MM.1S (cell line): ENCODE measurements around the gene SLC25A20.
"Not testable (repeated sequence)": the region's sequence is repeated elsewhere in the genome, so short reads cannot be mapped to it uniquely, and the experiment has no call there.

Experiments used
- DNase-seq: peaks from one replicate; pipeline ENCODE4 v3.0.0-alpha.2; 2015
- H2AFZ ChIP-seq: fragments of 300-600 bp; sonication (generic); 2 replicates; pipeline ENCODE4 v1.6.0; 2016; ENCODE audit warnings: antibody characterized with exemption, low read length
- H3F3A ChIP-seq: fragments of 300-600 bp; sonication (generic); 2 replicates; pipeline ENCODE4 v1.6.1; 2016; ENCODE audit warnings: mild to moderate bottlenecking, antibody characterized with exemption, low read length, moderate library complexity, mixed read lengths; ENCODE audit not compliant: insufficient read depth
- H3K27ac ChIP-seq: fragments of 300-600 bp; sonication (generic); 2 replicates; pipeline ENCODE4 v1.5.1; 2016; ENCODE audit warnings: mild to moderate bottlenecking, low read length
- H3K27me3 ChIP-seq: fragments of 300-600 bp; sonication (generic); replicated peaks from 2 replicates; pipeline ENCODE4 v1.6.0; 2016; ENCODE audit warnings: low read length; ENCODE audit not compliant: insufficient read depth
- H3K36me3 ChIP-seq: fragments of 300-600 bp; sonication (generic); replicated peaks from 2 replicates; pipeline ENCODE4 v1.6.1; 2016; ENCODE audit warnings: mild to moderate bottlenecking, low read length, mixed read lengths; ENCODE audit not compliant: insufficient read depth
- H3K4me1 ChIP-seq: fragments of 300-600 bp; sonication (generic); 2 replicates; pipeline ENCODE4 v1.6.1; 2016; ENCODE audit warnings: low read length, mixed read lengths
- H3K4me2 ChIP-seq: fragments of 300-600 bp; sonication (generic); 2 replicates; pipeline ENCODE4 v1.6.0; 2016; ENCODE audit warnings: low read depth, low read length
- H3K4me3 ChIP-seq: fragments of 300-600 bp; sonication (generic); 2 replicates; pipeline ENCODE4 v1.5.1; 2016; ENCODE audit warnings: low read length, mixed read lengths
- H3K79me2 ChIP-seq: fragments of 300-600 bp; sonication (generic); 2 replicates; pipeline ENCODE4 v1.6.1; 2016; ENCODE audit warnings: mixed run types, low read length, mixed read lengths
- H3K9ac ChIP-seq: fragments of 300-600 bp; sonication (generic); 2 replicates; pipeline ENCODE4 v1.6.1; 2016; ENCODE audit warnings: low read length, mixed read lengths
- H3K9me2 ChIP-seq: fragments of 300-600 bp; sonication (generic); replicated peaks from 2 replicates; pipeline ENCODE4 v1.6.1; 2016; ENCODE audit warnings: mild to moderate bottlenecking, low read length, mixed read lengths; ENCODE audit not compliant: insufficient read depth
- H3K9me3 ChIP-seq: fragments of 300-600 bp; sonication (generic); replicated peaks from 2 replicates; pipeline ENCODE4 v1.6.1; 2016; ENCODE audit warnings: mild to moderate bottlenecking, low read length, mixed read lengths; ENCODE audit not compliant: insufficient read depth
- H4K20me1 ChIP-seq: fragments of 300-600 bp; sonication (generic); 2 replicates; pipeline ENCODE4 v1.6.1; 2016; ENCODE audit warnings: mild to moderate bottlenecking, low read length, moderate library complexity, mixed read lengths; ENCODE audit not compliant: insufficient read depth
- CTCF ChIP-seq: fragments of 300-600 bp; sonication (generic); IDR thresholded peaks from 2 replicates; pipeline ENCODE4 v1.5.1; 2016; ENCODE audit warnings: antibody characterized with exemption, low read length, mixed read lengths
- EZH2 ChIP-seq: fragments of 300-600 bp; sonication (generic); optimal IDR thresholded peaks from 2 replicates; pipeline ENCODE3; 2017; ENCODE audit warnings: low read depth, mild to moderate bottlenecking, antibody characterized with exemption, low read length, mixed read lengths
- EZH2phosphoT487 ChIP-seq: fragments of 300-600 bp; sonication (generic); IDR thresholded peaks from 2 replicates; pipeline ENCODE4 v1.6.1; 2018; ENCODE audit warnings: antibody characterized with exemption, low read length

Gene SLC25A20

GRCh38 chr3:48915296-48915695, 16.6 kb upstream of the SLC25A20 start:
- no peak overlapping the region for H2AFZ ChIP-seq
- H3K79me2 ChIP-seq: peaks cover 18% of the 10 kb centered on the region
- no peaks in the 10 kb centered on the region for H3K9me2 ChIP-seq
- no peaks in the 10 kb centered on the region for H3K27me3 ChIP-seq
- H3K4me3 ChIP-seq: no peak overlapping the region
- no peak overlapping the region for H3K4me2 ChIP-seq
- no peak overlapping the region for H3K9ac ChIP-seq
- no peak for DNase-seq
- no peaks in the 10 kb centered on the region for H3K4me1 ChIP-seq
- H4K20me1 ChIP-seq: no peaks in the 10 kb centered on the region
- H3F3A ChIP-seq: peaks cover 29% of the 10 kb centered on the region
- H3K36me3 ChIP-seq: no peaks in the 10 kb centered on the region
- no peaks in the 10 kb centered on the region for H3K9me3 ChIP-seq
- no peak overlapping the region for H3K27ac ChIP-seq
- TF ChIP-seq EZH2: no peak
- no peak for TF ChIP-seq EZH2phosphoT487
- no peak for TF ChIP-seq CTCF

GRCh38 chr3:48907026-48907425, 8.3 kb upstream of the SLC25A20 start:
- H3K36me3 ChIP-seq, H3F3A ChIP-seq, H3K9ac ChIP-seq, H3K27me3 ChIP-seq, H3K4me3 ChIP-seq, H3K4me2 ChIP-seq, H3K27ac ChIP-seq, H3K9me2 ChIP-seq, H3K9me3 ChIP-seq, H4K20me1 ChIP-seq, H3K4me1 ChIP-seq, H3K79me2 ChIP-seq, DNase-seq, H2AFZ ChIP-seq: not testable (repeated sequence)

- H3K79me2 ChIP-seq: peaks cover 34% of the 10 kb centered on the region
- peak overlapping the region; percentile 85; the same call in 1 of the 2 replicates for H3K27ac ChIP-seq
- H3K4me2 ChIP-seq: peak overlapping the region; percentile 98
- H3K9me3 ChIP-seq: no peaks in the 10 kb centered on the region
- no peaks in the 10 kb centered on the region for H3K36me3 ChIP-seq
- no peak for TF ChIP-seq CTCF
- no peak for TF ChIP-seq EZH2
- no peak for TF ChIP-seq EZH2phosphoT487
- no peaks in the 10 kb centered on the region for H3K9me2 ChIP-seq
- peak overlapping the region; percentile 90 for H2AFZ ChIP-seq
- peaks cover 26% of the 10 kb centered on the region for H3F3A ChIP-seq
- peak overlapping the region; percentile 15; the same call in 1 of the 2 replicates for H3K9ac ChIP-seq
- DNase-seq: peak; percentile 42
- H4K20me1 ChIP-seq: no peaks in the 10 kb centered on the region
- H3K4me1 ChIP-seq: peaks cover 18% of the 10 kb centered on the region
- no peaks in the 10 kb centered on the region for H3K27me3 ChIP-seq
- peak overlapping the region; percentile 31; the same call in 1 of the 2 replicates for H3K4me3 ChIP-seq
Observed at GRCh38 chr3:48899273-48899672, 591 bp upstream of the SLC25A20 start.

- H3K9me2 ChIP-seq: no peaks in the 10 kb centered on the region
- no peaks in the 10 kb centered on the region for H4K20me1 ChIP-seq
- peaks cover 18% of the 10 kb centered on the region for H3K4me1 ChIP-seq
- H3K4me3 ChIP-seq: peak overlapping the region; percentile 77
- H2AFZ ChIP-seq: peak overlapping the region; percentile 68
- H3K4me2 ChIP-seq: peak overlapping the region; percentile 98
- no peak for TF ChIP-seq EZH2phosphoT487
- TF ChIP-seq CTCF: peak; percentile 15; the same call in 1 of the 2 replicates
- no peak for TF ChIP-seq EZH2
- H3K36me3 ChIP-seq: no peaks in the 10 kb centered on the region
- H3F3A ChIP-seq: peaks cover 26% of the 10 kb centered on the region
- DNase-seq: peak; percentile 30
- no peaks in the 10 kb centered on the region for H3K27me3 ChIP-seq
- peak overlapping the region; percentile 85 for H3K27ac ChIP-seq
- peak overlapping the region; percentile 75 for H3K9ac ChIP-seq
- peaks cover 44% of the 10 kb centered on the region for H3K79me2 ChIP-seq
- H3K9me3 ChIP-seq: no peaks in the 10 kb centered on the region
Observed at GRCh38 chr3:48897460-48898376, 964 bp downstream of the SLC25A20 start.
